Renal cortex interstitium (tissue), 11 donors: ENCODE results near the gene TRPC5OS. TPM values are rescaled to one million over a fixed set of nuclear protein-coding genes. Genes with fewer than 3 reads are reported as not detected.

Experiments used
- DNase-seq, 11 donors: peaks; one replicate each; pipeline ENCODE4 v3.0.0-alpha.2; 2013; ENCODE audit warnings: low read depth in 9 of 11, low spot score in 4 of 11; ENCODE audit errors: extremely low read depth in 1 of 11
- polyA plus RNA-seq, 3 donors: library from polyadenylated mRNA; unstranded; fragments of 120-200 nt; gene quantifications; one replicate each; pipeline ENCODE4 v1.2.1, GENCODE V29; 2013; ENCODE audit not compliant: insufficient read length in 3 of 3

The TRPC5OS gene
- polyA plus RNA-seq, 3 donors: 0.06 to 0.17 (median 0.14) TPM

- DNase-seq: no peak
Measured at GRCh38 chrX:111886678-111887077, 10.7 kb downstream of the TRPC5OS start.

GRCh38 chrX:111888600-111888999, 12.6 kb downstream of the TRPC5OS start:
- no peak for DNase-seq

- DNase-seq: no peak
Measured at GRCh38 chrX:111892375-111892774, 16.4 kb downstream of the TRPC5OS start.

GRCh38 chrX:111896148-111896547, 20.2 kb downstream of the TRPC5OS start:
- DNase-seq: no peak

GRCh38 chrX:111914398-111915090, 38.6 kb downstream of the TRPC5OS start:
- DNase-seq: no peak

- DNase-seq: no peak
Measured at GRCh38 chrX:111917591-111917990, 41.6 kb downstream of the TRPC5OS start.

- DNase-seq: no peak
Measured at GRCh38 chrX:111928456-111928855, 52.5 kb downstream of the TRPC5OS start.

Other genes starting within 250 kb of the TRPC5OS start
- gene ALG13, start 195.0 kb upstream of the TRPC5OS start, polyA plus RNA-seq: 10 to 100 TPM; 43.2 to 71.8 (median 47.6) TPM
- under 1 TPM; 0.07 to 0.19 (median 0.08) TPM for gene TRPC5, start 206.6 kb downstream of the TRPC5OS start, polyA plus RNA-seq
- gene RTL4, start 206.8 kb downstream of the TRPC5OS start, polyA plus RNA-seq: under 1 TPM; 0.16 to 0.22 (median 0.18) TPM